ENCODE data around the gene PEX16. TPM values are rescaled to one million over a fixed set of nuclear protein-coding genes. Genes with fewer than 3 reads are reported as not detected.

The PEX16 gene
- total and polyA plus RNA-seq, 2 of the 13 experiments (the other 11 are each of a cell fraction or from before 2014, with no cell fraction given): 12.5 to 21.8 TPM

DNA sequence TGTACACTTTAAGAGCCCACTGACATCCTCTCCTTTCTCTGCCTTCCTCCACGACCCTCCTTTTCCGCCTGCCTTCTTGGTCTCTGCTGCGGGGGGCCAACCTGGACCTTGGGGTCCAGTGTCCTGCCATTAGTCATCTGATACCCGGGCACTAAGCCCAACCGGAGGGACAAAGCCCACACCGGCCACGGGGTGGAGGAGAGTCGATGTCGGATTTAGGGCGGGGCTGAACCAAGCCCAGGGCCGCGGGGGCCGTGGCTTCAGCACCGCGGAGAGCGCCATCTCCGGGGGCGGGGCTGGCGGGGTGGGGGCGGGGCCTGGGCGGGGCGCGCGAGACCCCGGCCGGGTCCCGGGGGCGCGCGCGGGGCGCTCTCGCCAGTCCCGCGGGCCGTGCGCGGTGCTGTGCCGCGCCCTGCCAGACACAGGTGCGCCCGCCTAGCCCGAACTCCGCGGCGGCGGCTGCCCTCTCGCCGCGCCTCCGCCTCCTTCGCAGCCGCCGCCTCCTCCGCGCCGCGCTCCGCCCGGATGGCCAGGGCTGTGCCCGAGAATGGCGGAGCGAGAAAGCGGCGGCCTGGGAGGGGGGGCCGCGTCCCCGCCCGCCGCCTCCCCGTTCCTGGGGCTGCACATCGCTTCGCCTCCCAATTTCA, 32.3 kb downstream of the PEX16 start, which contains the start of gene MAPK8IP1 (continued):
- TF ChIP-seq, protein P1, sequence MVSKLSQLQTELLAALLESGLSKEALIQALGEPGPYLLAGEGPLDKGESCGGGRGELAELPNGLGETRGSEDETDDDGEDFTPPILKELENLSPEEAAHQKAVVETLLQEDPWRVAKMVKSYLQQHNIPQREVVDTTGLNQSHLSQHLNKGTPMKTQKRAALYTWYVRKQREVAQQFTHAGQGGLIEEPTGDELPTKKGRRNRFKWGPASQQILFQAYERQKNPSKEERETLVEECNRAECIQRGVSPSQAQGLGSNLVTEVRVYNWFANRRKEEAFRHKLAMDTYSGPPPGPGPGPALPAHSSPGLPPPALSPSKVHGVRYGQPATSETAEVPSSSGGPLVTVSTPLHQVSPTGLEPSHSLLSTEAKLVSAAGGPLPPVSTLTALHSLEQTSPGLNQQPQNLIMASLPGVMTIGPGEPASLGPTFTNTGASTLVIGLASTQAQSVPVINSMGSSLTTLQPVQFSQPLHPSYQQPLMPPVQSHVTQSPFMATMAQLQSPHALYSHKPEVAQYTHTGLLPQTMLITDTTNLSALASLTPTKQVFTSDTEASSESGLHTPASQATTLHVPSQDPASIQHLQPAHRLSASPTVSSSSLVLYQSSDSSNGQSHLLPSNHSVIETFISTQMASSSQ (IDR thresholded peaks at IDR 0.05; ENCODE audit: low read depth): no peak
- TF ChIP-seq, protein P1 (CRISPR knock-in tag; IDR thresholded peaks at IDR 0.05; ENCODE audit: borderline replicate concordance): no peak
- TF ChIP-seq KLF6 (CRISPR knock-in tag; IDR thresholded peaks at IDR 0.05) (peak; percentile 78; the same call in 1 of the 2 replicates), MXD1 (CRISPR knock-in tag; IDR thresholded peaks at IDR 0.05) (peak; percentile 62; the same call in 1 of the 2 replicates), ZBTB42 (CRISPR knock-in tag; IDR thresholded peaks at IDR 0.05) (no peak), ZNF124 (CRISPR knock-in tag; IDR thresholded peaks at IDR 0.05) (peak; percentile 45; the same call in 1 of the 2 replicates), NR2C2 (CRISPR knock-in tag; IDR thresholded peaks at IDR 0.05; ENCODE audit: borderline replicate concordance) (no peak)
- TF ChIP-seq, protein P2, sequence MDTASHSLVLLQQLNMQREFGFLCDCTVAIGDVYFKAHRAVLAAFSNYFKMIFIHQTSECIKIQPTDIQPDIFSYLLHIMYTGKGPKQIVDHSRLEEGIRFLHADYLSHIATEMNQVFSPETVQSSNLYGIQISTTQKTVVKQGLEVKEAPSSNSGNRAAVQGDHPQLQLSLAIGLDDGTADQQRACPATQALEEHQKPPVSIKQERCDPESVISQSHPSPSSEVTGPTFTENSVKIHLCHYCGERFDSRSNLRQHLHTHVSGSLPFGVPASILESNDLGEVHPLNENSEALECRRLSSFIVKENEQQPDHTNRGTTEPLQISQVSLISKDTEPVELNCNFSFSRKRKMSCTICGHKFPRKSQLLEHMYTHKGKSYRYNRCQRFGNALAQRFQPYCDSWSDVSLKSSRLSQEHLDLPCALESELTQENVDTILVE (CRISPR knock-in tag; IDR thresholded peaks at IDR 0.05): 0 out of 2 replicates have a peak, but pooled peaks have one; percentile 48
- TF ChIP-seq, protein P3, sequence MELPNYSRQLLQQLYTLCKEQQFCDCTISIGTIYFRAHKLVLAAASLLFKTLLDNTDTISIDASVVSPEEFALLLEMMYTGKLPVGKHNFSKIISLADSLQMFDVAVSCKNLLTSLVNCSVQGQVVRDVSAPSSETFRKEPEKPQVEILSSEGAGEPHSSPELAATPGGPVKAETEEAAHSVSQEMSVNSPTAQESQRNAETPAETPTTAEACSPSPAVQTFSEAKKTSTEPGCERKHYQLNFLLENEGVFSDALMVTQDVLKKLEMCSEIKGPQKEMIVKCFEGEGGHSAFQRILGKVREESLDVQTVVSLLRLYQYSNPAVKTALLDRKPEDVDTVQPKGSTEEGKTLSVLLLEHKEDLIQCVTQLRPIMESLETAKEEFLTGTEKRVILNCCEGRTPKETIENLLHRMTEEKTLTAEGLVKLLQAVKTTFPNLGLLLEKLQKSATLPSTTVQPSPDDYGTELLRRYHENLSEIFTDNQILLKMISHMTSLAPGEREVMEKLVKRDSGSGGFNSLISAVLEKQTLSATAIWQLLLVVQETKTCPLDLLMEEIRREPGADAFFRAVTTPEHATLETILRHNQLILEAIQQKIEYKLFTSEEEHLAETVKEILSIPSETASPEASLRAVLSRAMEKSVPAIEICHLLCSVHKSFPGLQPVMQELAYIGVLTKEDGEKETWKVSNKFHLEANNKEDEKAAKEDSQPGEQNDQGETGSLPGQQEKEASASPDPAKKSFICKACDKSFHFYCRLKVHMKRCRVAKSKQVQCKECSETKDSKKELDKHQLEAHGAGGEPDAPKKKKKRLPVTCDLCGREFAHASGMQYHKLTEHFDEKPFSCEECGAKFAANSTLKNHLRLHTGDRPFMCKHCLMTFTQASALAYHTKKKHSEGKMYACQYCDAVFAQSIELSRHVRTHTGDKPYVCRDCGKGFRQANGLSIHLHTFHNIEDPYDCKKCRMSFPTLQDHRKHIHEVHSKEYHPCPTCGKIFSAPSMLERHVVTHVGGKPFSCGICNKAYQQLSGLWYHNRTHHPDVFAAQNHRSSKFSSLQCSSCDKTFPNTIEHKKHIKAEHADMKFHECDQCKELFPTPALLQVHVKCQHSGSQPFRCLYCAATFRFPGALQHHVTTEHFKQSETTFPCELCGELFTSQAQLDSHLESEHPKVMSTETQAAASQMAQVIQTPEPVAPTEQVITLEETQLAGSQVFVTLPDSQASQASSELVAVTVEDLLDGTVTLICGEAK (IDR thresholded peaks at IDR 0.05): no peak
- TF ChIP-seq, protein P3 (CRISPR knock-in tag; IDR thresholded peaks at IDR 0.05): 0 out of 2 replicates have a peak, but pooled peaks have one; percentile 2
